Hepatocyte (in vitro differentiated cells): Measurements from ENCODE around the gene ZFHX3. TPM values are rescaled to one million over a fixed set of nuclear protein-coding genes. Genes with fewer than 3 reads are reported as not detected.

ENCODE experiments used
- DNase-seq: peaks from one replicate; pipeline ENCODE4 v3.0.0-alpha.2; 2016; ENCODE audit warnings: low spot score
- H2AFZ ChIP-seq: fragments of 200-600 bp; sonication (generic); 2 replicates; pipeline ENCODE4 v1.6.0; 2016; ENCODE audit warnings: antibody characterized with exemption, mild to moderate bottlenecking
- H3K27ac ChIP-seq: fragments of 200-600 bp; sonication (generic); 2 replicates; pipeline ENCODE4 v1.5.1; 2016; ENCODE audit warnings: mild to moderate bottlenecking
- H3K27me3 ChIP-seq: fragments of 200-600 bp; sonication (generic); 2 replicates; pipeline ENCODE4 v1.6.1; 2016
- H3K36me3 ChIP-seq: fragments of 200-600 bp; sonication (generic); replicated peaks from 2 replicates; pipeline ENCODE4 v1.5.1; 2016; ENCODE audit warnings: low read depth; ENCODE audit not compliant: insufficient read depth
- H3K4me1 ChIP-seq: fragments of 200-600 bp; sonication (generic); 2 replicates; pipeline ENCODE4 v1.5.1; 2016; ENCODE audit warnings: mild to moderate bottlenecking, moderate library complexity; ENCODE audit not compliant: insufficient read depth
- H3K4me2 ChIP-seq: fragments of 200-600 bp; sonication (generic); 2 replicates; pipeline ENCODE4 v1.6.0; 2016
- H3K4me3 ChIP-seq: fragments of 200-600 bp; sonication (generic); 2 replicates; pipeline ENCODE4 v1.5.1; 2016; ENCODE audit warnings: mild to moderate bottlenecking
- H3K79me2 ChIP-seq: fragments of 200-600 bp; sonication (generic); 2 replicates; pipeline ENCODE4 v1.6.0; 2017; ENCODE audit warnings: mild to moderate bottlenecking
- H3K9me2 ChIP-seq: fragments of 200-600 bp; sonication (generic); replicated peaks from 2 replicates; pipeline ENCODE4 v1.6.0; 2017; ENCODE audit warnings: mild to moderate bottlenecking; ENCODE audit not compliant: insufficient read depth
- H3K9me3 ChIP-seq: fragments of 200-600 bp; sonication (generic); 2 replicates; pipeline ENCODE4 v1.5.1; 2016; ENCODE audit warnings: low read depth, mild to moderate bottlenecking
- H4K20me1 ChIP-seq: fragments of 200-600 bp; sonication (generic); 2 replicates; pipeline ENCODE4 v1.6.0; 2016; ENCODE audit warnings: mild to moderate bottlenecking; ENCODE audit not compliant: insufficient read depth, poor library complexity, severe bottlenecking
- CTCF ChIP-seq: fragments of 200-600 bp; sonication (generic); IDR thresholded peaks from 2 replicates; pipeline ENCODE4 v1.5.1; 2016; ENCODE audit warnings: antibody characterized with exemption, mild to moderate bottlenecking; ENCODE audit not compliant: poor library complexity
- EZH2 ChIP-seq: fragments of 200-600 bp; sonication (generic); IDR thresholded peaks from 2 replicates; pipeline ENCODE4 v1.6.1; 2016; ENCODE audit warnings: antibody characterized with exemption, mild to moderate bottlenecking, borderline replicate concordance
- EZH2phosphoT487 ChIP-seq: fragments of 200-600 bp; sonication (generic); IDR thresholded peaks from one replicate; pipeline ENCODE4 v1.6.1; 2018; ENCODE audit warnings: antibody characterized with exemption, mild to moderate bottlenecking, low read depth, moderate library complexity; ENCODE audit not compliant: unreplicated experiment, severe bottlenecking
- WGBS: methylation state at CpG from one replicate; pipeline ENCODE4 v1.1.6; 2016; ENCODE audit warnings: low lambda C conversion rate; ENCODE audit errors: missing lambda C conversion rate; 5-methylcytosine and 5-hydroxymethylcytosine counted together
- polyA plus RNA-seq: library from polyadenylated mRNA; unstranded; fragments of >200 nt; fragmentation: Nextera tagmentation; extraction: Ambion mirVana; gene quantifications from 2 replicates; pipeline ENCODE4 v1.2.1, GENCODE V29; 2016
- total RNA-seq: library from RNA; depleted of rRNA; stranded (reverse); fragments of >200 nt; gene quantifications from 2 replicates; pipeline ENCODE4 v1.2.3, GENCODE V29; 2014

Gene ZFHX3
- total and polyA plus RNA-seq, 2 experiments from 2014 or later, result 6.4 to 11.6 TPM

DNA sequence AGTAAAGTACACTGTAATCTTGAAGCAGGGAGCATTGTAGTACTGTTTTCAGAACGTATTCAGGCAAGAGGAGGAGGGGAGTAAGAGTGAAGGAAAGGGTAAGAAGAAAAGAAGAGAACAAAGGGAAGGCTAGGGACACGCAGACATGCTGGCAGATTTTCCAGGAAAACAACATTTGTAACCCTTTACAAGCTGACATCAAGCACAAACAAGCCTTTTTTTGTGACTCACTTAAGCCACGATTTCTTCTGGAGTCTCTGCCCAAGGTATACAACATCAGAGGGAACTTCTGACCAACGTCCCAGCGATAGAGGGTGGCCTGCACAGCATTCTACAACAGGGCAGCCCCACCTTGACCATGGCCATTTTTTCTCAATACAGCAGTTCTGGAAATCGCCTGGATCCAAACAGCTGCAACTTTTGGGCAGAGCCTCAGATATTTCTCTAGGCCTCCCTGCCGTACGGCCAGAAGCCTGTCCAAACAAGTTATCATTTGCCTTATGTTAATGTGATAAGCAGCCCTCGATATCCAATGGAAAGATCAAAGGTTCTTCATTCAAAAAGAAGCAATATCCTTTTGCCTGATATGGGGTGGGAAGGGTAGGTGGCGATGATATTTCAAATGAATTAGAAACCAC lies 247.3 kb downstream of the ZFHX3 start:
- Histone ChIP-seq H3K79me2 (no peaks in the 10 kb centered on the region), H3K27ac (no peak overlapping the region), H2AFZ (no peak overlapping the region)

DNA sequence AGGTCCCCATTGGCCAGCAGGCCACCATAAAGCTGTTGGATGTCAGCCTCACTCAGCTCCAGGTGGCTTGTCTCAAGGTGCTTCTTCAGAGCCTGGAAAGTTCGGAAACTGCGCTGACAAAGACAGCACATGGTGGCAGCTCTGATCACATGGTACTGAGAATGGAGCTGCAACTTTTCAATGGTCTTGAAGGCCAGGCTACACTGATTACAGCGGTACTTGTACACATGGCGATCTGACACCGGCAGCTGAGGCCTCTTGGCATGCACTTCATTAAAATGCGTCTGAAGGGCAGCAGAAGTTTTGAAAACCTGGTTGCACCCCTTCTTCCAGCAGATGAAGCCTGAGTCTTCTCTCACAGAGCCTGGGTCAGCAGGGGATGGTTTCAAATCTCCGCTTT lies 249.7 kb downstream of the ZFHX3 start:
- DNase-seq, result no peak
- no peaks in the 10 kb centered on the region for H3K36me3 ChIP-seq
- H3K4me1 ChIP-seq, result no peaks in the 10 kb centered on the region
- no peaks in the 10 kb centered on the region for H4K20me1 ChIP-seq
- WGBS, result 95% methylated on average over 7 of the region's 7 CpGs
- H3K79me2 ChIP-seq, result no peaks in the 10 kb centered on the region
- no peak overlapping the region for H3K4me2 ChIP-seq
- H3K27ac ChIP-seq, result no peak overlapping the region
- no peaks in the 10 kb centered on the region for H3K9me2 ChIP-seq
- no peak overlapping the region for H2AFZ ChIP-seq
- TF ChIP-seq CTCF, result no peak
- no peak for TF ChIP-seq EZH2phosphoT487
- no peak for TF ChIP-seq EZH2
- H3K9me3 ChIP-seq, result no peaks in the 10 kb centered on the region
- no peak overlapping the region for H3K4me3 ChIP-seq
- no peaks in the 10 kb centered on the region for H3K27me3 ChIP-seq

More for the DNA sequence above, 247.3 kb downstream of the ZFHX3 start:
- no peak for DNase-seq
- Histone ChIP-seq H3K4me3 (no peak overlapping the region), H3K36me3 (no peaks in the 10 kb centered on the region), H3K9me2 (no peaks in the 10 kb centered on the region), H3K27me3 (no peaks in the 10 kb centered on the region), H4K20me1 (no peaks in the 10 kb centered on the region), H3K4me1 (no peaks in the 10 kb centered on the region), H3K4me2 (no peak overlapping the region), H3K9me3 (no peaks in the 10 kb centered on the region)
- WGBS, result 74% methylated on average over 10 of the region's 10 CpGs
- TF ChIP-seq EZH2phosphoT487 (no peak), CTCF (no peak), EZH2 (no peak)

DNA sequence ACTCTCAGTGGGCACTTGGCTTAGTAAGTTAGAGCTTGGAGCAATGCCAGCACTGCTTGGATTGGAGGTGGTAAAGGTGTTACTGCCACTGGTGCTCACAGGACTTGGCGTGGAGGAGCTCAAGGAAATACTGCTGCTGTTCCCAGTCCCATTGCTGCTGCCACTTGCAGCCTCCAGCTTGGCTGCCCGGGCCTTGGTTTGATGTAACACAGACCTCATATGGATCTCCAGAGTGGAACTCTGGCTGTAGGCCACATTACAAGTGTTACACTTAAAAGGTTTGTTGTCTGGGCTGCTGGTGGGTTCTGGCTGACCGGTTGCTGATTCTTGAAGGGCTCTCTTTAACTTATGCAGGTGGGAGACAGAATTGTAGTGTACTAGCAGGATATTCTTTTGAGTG lies 250.3 kb downstream of the ZFHX3 start:
- H3K27me3 ChIP-seq, result no peaks in the 10 kb centered on the region
- no peaks in the 10 kb centered on the region for H3K9me2 ChIP-seq
- no peaks in the 10 kb centered on the region for H3K36me3 ChIP-seq
- no peaks in the 10 kb centered on the region for H4K20me1 ChIP-seq
- TF ChIP-seq EZH2phosphoT487 (no peak), CTCF (no peak), EZH2 (no peak)
- H3K4me3 ChIP-seq, result no peak overlapping the region
- H3K27ac ChIP-seq, result no peak overlapping the region
- 83% methylated on average over 3 of the region's 3 CpGs for WGBS
- DNase-seq, result no peak
- no peaks in the 10 kb centered on the region for H3K9me3 ChIP-seq
- H3K4me1 ChIP-seq, result no peaks in the 10 kb centered on the region
- H3K79me2 ChIP-seq, result no peaks in the 10 kb centered on the region
- H3K4me2 ChIP-seq, result no peak overlapping the region
- no peak overlapping the region for H2AFZ ChIP-seq

GRCh38 chr16:72796222-72796621 lies 251.7 kb downstream of the ZFHX3 start:
- Histone ChIP-seq H3K4me1 (no peaks in the 10 kb centered on the region), H3K9me3 (no peaks in the 10 kb centered on the region), H3K79me2 (no peaks in the 10 kb centered on the region), H2AFZ (no peak overlapping the region), H3K27ac (no peak overlapping the region), H3K27me3 (no peaks in the 10 kb centered on the region), H3K9me2 (no peaks in the 10 kb centered on the region), H3K36me3 (peaks cover 2% of the 10 kb centered on the region), H3K4me2 (no peak overlapping the region), H4K20me1 (no peaks in the 10 kb centered on the region), H3K4me3 (no peak overlapping the region)
- no peak for DNase-seq
- no peak for TF ChIP-seq CTCF
- TF ChIP-seq EZH2, result no peak
- no peak for TF ChIP-seq EZH2phosphoT487
- WGBS, result 96% methylated on average over 17 of the region's 18 CpGs
